Measurements from ENCODE around the gene DOCK7.

GRCh38 chr1:62406576-62406975 lies 281.6 kb downstream of the DOCK7 start:
- TF ChIP-seq, protein P1, sequence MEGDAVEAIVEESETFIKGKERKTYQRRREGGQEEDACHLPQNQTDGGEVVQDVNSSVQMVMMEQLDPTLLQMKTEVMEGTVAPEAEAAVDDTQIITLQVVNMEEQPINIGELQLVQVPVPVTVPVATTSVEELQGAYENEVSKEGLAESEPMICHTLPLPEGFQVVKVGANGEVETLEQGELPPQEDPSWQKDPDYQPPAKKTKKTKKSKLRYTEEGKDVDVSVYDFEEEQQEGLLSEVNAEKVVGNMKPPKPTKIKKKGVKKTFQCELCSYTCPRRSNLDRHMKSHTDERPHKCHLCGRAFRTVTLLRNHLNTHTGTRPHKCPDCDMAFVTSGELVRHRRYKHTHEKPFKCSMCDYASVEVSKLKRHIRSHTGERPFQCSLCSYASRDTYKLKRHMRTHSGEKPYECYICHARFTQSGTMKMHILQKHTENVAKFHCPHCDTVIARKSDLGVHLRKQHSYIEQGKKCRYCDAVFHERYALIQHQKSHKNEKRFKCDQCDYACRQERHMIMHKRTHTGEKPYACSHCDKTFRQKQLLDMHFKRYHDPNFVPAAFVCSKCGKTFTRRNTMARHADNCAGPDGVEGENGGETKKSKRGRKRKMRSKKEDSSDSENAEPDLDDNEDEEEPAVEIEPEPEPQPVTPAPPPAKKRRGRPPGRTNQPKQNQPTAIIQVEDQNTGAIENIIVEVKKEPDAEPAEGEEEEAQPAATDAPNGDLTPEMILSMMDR (IDR thresholded peaks at IDR 0.05), result no peak
- TF ChIP-seq POLR2A (IDR thresholded peaks at IDR 0.05) (no peak), EP300 (IDR thresholded peaks at IDR 0.05) (no peak)

All from ovary (tissue), 3 donors.